HUES64 (cell line): ENCODE measurements around the gene NUMA1.

Source experiments
- H3K27ac ChIP-seq: 2 replicates; pipeline ENCODE4 v1.7.0; 2013; ENCODE audit warnings: low read depth, low read length, inconsistent platforms
- H3K27me3 ChIP-seq: 2 replicates; pipeline ENCODE4 v1.6.1; 2013; ENCODE audit warnings: mild to moderate bottlenecking, low read length; ENCODE audit not compliant: insufficient read depth
- H3K36me3 ChIP-seq: 2 replicates; pipeline ENCODE4 v1.6.1; 2013; ENCODE audit warnings: mild to moderate bottlenecking, low read length; ENCODE audit not compliant: insufficient read depth
- H3K4me1 ChIP-seq: 2 replicates; pipeline ENCODE4 v1.6.1; 2013; ENCODE audit warnings: mild to moderate bottlenecking, low read length, moderate library complexity; ENCODE audit not compliant: insufficient read depth
- H3K4me3 ChIP-seq: 2 replicates; pipeline ENCODE4 v1.5.1; 2013; ENCODE audit warnings: mild to moderate bottlenecking, low read length, moderate library complexity
- H3K9ac ChIP-seq: 2 replicates; pipeline ENCODE4 v1.6.1; 2013; ENCODE audit warnings: mild to moderate bottlenecking, low read depth, low read length
- H3K9me3 ChIP-seq: 2 replicates; pipeline ENCODE4 v1.6.1; 2013; ENCODE audit warnings: low read depth, low read length; ENCODE audit not compliant: insufficient read depth
- WGBS: fragments of 150-250, 120-280 bp; methylation state at CpG from one replicate; pipeline ENCODE4 v1.1.7; 2013; ENCODE audit warnings: missing lambda C conversion rate; 5-methylcytosine and 5-hydroxymethylcytosine counted together

Gene NUMA1

GRCh38 chr11:72014761-72015320 is 65.5 kb downstream of the NUMA1 start:
- H3K36me3 ChIP-seq, result peaks cover 100% of the 10 kb centered on the region

GRCh38 chr11:72013765-72014711 is 66.3 kb downstream of the NUMA1 start:
- 95% methylated on average over 38 of the region's 38 CpGs for WGBS
- Histone ChIP-seq H3K9me3 (no peaks in the 10 kb centered on the region), H3K4me3 (no peak overlapping the region), H3K27ac (no peak overlapping the region), H3K4me1 (no peaks in the 10 kb centered on the region), H3K36me3 (peaks cover 100% of the 10 kb centered on the region), H3K9ac (no peak overlapping the region), H3K27me3 (no peaks in the 10 kb centered on the region)

More at GRCh38 chr11:72014761-72015320, 65.5 kb downstream of the NUMA1 start:
- Histone ChIP-seq H3K9ac (no peak overlapping the region), H3K27me3 (no peaks in the 10 kb centered on the region), H3K9me3 (no peaks in the 10 kb centered on the region), H3K4me3 (no peak overlapping the region), H3K4me1 (no peaks in the 10 kb centered on the region), H3K27ac (no peak overlapping the region)
- WGBS, result 96% methylated on average over 16 of the region's 16 CpGs

GRCh38 chr11:72012897-72013721 is 67.2 kb downstream of the NUMA1 start:
- Histone ChIP-seq H3K9me3 (no peaks in the 10 kb centered on the region), H3K27ac (no peak overlapping the region), H3K27me3 (no peaks in the 10 kb centered on the region), H3K36me3 (peaks cover 99% of the 10 kb centered on the region), H3K4me1 (no peaks in the 10 kb centered on the region), H3K4me3 (no peak overlapping the region), H3K9ac (no peak overlapping the region)
- WGBS, result 93% methylated on average over 33 of the region's 33 CpGs

GRCh38 chr11:72012091-72012630 is 68.2 kb downstream of the NUMA1 start:
- 94% methylated on average over 5 of the region's 5 CpGs for whole genome bisulfite sequencing
- Histone ChIP-seq H3K27me3 (no peaks in the 10 kb centered on the region), H3K9ac (no peak overlapping the region), H3K27ac (no peak overlapping the region), H3K36me3 (peaks cover 99% of the 10 kb centered on the region), H3K4me1 (no peaks in the 10 kb centered on the region), H3K4me3 (no peak overlapping the region), H3K9me3 (no peaks in the 10 kb centered on the region)

GRCh38 chr11:72010529-72011233 is 69.7 kb downstream of the NUMA1 start:
- no peak overlapping the region for H3K9ac ChIP-seq
- H3K27me3 ChIP-seq, result no peaks in the 10 kb centered on the region
- H3K27ac ChIP-seq, result no peak overlapping the region
- no peak overlapping the region for H3K4me3 ChIP-seq
- H3K4me1 ChIP-seq, result no peaks in the 10 kb centered on the region
- 94% methylated on average over 10 of the region's 10 CpGs for WGBS
- no peaks in the 10 kb centered on the region for H3K9me3 ChIP-seq
- peaks cover 99% of the 10 kb centered on the region for H3K36me3 ChIP-seq

- 94% methylated on average over 6 of the region's 6 CpGs for WGBS
- peaks cover 99% of the 10 kb centered on the region for H3K36me3 ChIP-seq
Observed at GRCh38 chr11:72009156-72009555, 71.2 kb downstream of the NUMA1 start.

GRCh38 chr11:72008728-72009127 is 71.6 kb downstream of the NUMA1 start:
- H3K27me3 ChIP-seq, result no peaks in the 10 kb centered on the region
- no peak overlapping the region for H3K9ac ChIP-seq
- H3K27ac ChIP-seq, result no peak overlapping the region
- peaks cover 99% of the 10 kb centered on the region for H3K36me3 ChIP-seq
- H3K4me1 ChIP-seq, result no peaks in the 10 kb centered on the region
- H3K4me3 ChIP-seq, result no peak overlapping the region
- WGBS, result 96% methylated on average over 7 of the region's 7 CpGs
- no peaks in the 10 kb centered on the region for H3K9me3 ChIP-seq

More at GRCh38 chr11:72009156-72009555, 71.2 kb downstream of the NUMA1 start:
- Histone ChIP-seq H3K9ac (no peak overlapping the region), H3K27me3 (no peaks in the 10 kb centered on the region), H3K4me1 (no peaks in the 10 kb centered on the region), H3K4me3 (no peak overlapping the region), H3K9me3 (no peaks in the 10 kb centered on the region), H3K27ac (no peak overlapping the region)

- no peak overlapping the region for H3K27ac ChIP-seq
- H3K36me3 ChIP-seq, result peaks cover 99% of the 10 kb centered on the region
- no peaks in the 10 kb centered on the region for H3K9me3 ChIP-seq
- no peaks in the 10 kb centered on the region for H3K27me3 ChIP-seq
- no peak overlapping the region for H3K4me3 ChIP-seq
- no peak overlapping the region for H3K9ac ChIP-seq
- WGBS, result 93% methylated on average over 5 of the region's 5 CpGs
- H3K4me1 ChIP-seq, result no peaks in the 10 kb centered on the region
Observed at GRCh38 chr11:72007587-72007986, 72.8 kb downstream of the NUMA1 start.

- Histone ChIP-seq H3K36me3 (peaks cover 99% of the 10 kb centered on the region), H3K4me3 (no peak overlapping the region), H3K4me1 (no peaks in the 10 kb centered on the region), H3K9ac (no peak overlapping the region), H3K9me3 (no peaks in the 10 kb centered on the region), H3K27me3 (no peaks in the 10 kb centered on the region), H3K27ac (no peak overlapping the region)
- WGBS, result 96% methylated on average over 15 of the region's 15 CpGs
Observed at GRCh38 chr11:72007089-72007476, 73.3 kb downstream of the NUMA1 start.

- Histone ChIP-seq H3K27me3 (no peaks in the 10 kb centered on the region), H3K36me3 (peaks cover 99% of the 10 kb centered on the region), H3K9me3 (no peaks in the 10 kb centered on the region), H3K4me3 (no peak overlapping the region), H3K27ac (no peak overlapping the region), H3K4me1 (no peaks in the 10 kb centered on the region), H3K9ac (no peak overlapping the region)
- WGBS, result 94% methylated on average over 8 of the region's 8 CpGs
Observed at GRCh38 chr11:72006309-72007088, 73.8 kb downstream of the NUMA1 start.
